NCI-H2196 treated with DMSO at 0.1 percent for 48 hours (cell line): Measurements from ENCODE around the gene RALGDS.
"Not testable (repeated sequence)": the region's sequence is repeated elsewhere in the genome, so short reads cannot be mapped to it uniquely, and the experiment has no call there.

Experiments
- DNase-seq: peaks from one replicate; lab custom pipeline; 2025; ENCODE audit not compliant: unreplicated experiment; lab: John Stamatoyannopoulos, UW

Gene RALGDS

DNA sequence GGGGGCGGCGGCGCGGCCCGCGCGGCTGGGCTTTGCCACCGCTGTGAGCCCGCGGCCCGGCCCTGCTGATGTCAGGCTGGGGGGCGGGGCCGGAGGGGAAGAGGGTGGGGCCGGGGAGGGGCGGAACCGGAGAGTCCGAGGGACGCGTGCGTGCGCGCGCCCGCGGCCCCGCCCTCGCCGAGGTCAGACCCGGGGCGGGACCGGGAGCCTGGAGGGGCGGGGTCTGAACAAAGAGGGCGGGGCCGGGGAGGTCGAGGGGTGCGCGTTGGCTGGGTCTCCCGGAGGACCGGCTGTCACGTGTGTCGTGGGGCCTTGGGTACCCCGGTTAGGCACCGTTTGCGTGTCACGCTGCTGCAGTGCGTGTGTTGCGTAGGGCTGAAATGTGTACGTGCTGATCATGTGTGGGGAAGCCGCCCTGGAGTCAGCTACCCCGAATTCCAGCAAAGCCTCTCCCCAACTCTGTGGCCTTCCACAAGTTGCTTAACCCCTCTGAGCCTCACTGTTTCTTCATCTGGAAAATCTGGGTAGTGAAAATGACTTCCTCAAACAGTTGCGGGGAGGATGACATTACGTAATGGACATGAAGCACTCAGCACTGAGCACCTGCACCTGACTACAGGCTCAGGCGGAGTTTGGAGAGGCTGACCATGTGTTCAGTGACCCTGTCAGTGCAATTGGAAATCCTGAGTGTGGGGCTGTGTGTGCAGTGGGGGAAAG is at the start of gene RALGDS:
TSS of gene RALGDS (minus strand) at position 43 of the 717 bp plus-strand sequence. CDS start 86 bp downstream, outside the sequence.
- DNase-seq, result peak; percentile 61

DNA sequence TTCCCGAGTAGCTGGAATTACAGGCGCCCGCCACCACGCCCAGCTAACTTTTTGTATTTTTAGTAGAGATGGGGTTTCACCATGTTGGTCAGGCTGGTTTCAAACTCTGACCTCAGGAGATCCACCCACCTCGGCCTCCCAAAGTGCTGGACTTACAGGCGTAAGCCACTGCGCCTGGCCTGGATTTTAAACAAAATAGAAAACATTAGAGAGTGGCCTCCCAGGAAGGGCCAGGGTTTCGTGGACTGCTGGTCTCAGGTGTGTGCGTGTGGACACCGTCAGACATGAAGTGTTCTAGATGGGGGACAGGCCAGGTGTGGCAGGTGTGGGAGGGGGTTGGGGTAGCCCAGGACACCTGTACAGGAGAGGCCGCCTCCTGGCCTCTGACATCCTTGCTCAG is 49.7 kb upstream of the RALGDS start:
- DNase-seq, result no peak

DNA sequence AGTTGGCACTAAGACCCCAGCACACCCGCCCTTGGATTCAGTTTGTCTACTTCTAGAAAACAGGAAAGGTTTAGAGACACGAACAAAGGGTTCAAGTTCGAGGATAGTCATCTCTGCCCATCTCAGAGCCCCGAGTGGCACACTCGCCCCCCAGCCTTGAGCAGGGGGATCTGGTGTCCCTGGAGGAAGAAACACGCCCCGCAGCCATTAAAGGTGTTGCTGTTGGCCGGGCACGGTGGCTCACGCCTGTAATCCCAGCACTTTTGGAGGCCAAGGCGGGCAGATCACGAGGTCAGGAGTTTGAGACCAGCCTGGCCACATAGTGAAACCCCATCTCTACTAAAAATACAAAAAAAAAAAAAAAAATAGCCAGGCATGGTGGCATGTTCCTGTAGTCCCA is 48.6 kb upstream of the RALGDS start:
- DNase-seq, result not testable (repeated sequence)

GRCh38 chr9:133169102-133169501 is 48.1 kb upstream of the RALGDS start:
- DNase-seq, result no peak

- DNase-seq, result no peak
Observed at GRCh38 chr9:133168432-133168831, 47.4 kb upstream of the RALGDS start.

- no peak for DNase-seq
Observed at GRCh38 chr9:133167769-133168168, 46.7 kb upstream of the RALGDS start.

- DNase-seq, result no peak
Observed at GRCh38 chr9:133167096-133167730, 46.2 kb upstream of the RALGDS start.

GRCh38 chr9:133166392-133166791 is 45.4 kb upstream of the RALGDS start:
- no peak for DNase-seq

- no peak for DNase-seq
Observed at GRCh38 chr9:133165452-133165730, 44.4 kb upstream of the RALGDS start.

DNA sequence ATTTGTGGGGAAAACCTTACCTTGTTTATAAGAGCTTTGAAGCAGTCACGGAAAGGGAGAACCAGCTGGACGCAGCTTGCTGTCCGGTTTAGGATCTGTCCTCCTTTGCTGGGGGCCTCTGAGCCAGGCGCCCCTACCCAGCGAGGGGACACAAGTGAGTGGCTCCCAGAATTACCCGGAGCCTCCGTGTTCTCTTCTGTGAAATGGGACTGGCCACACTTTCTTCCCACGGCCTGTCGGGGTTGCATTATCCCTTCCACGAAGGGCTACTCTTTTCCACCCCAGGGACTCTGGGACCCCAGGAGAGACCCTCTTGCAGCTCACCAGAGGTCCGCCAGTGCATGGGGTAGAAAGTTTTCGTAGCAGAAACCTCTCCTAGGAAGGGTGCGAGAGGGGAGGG is 43.2 kb upstream of the RALGDS start:
- no peak for DNase-seq

GRCh38 chr9:133163504-133164172 is 42.6 kb upstream of the RALGDS start, which contains the start of gene GBGT1:
Gene GBGT1, minus strand, starts transcription at chr9:133163914. Its CDS starts 1,502 bp downstream, at chr9:133162412.
- DNase-seq, result no peak

- DNase-seq, result no peak
Observed at GRCh38 chr9:133162861-133163503, 41.9 kb upstream of the RALGDS start.

GRCh38 chr9:133161547-133161950 is 40.5 kb upstream of the RALGDS start:
- no peak for DNase-seq

GRCh38 chr9:133160742-133161546 is 39.9 kb upstream of the RALGDS start:
- DNase-seq, result peak; percentile 10

- no peak for DNase-seq
Observed at GRCh38 chr9:133158695-133159094, 37.7 kb upstream of the RALGDS start.

GRCh38 chr9:133155156-133155555 is 34.1 kb upstream of the RALGDS start:
- DNase-seq, result no peak

DNA sequence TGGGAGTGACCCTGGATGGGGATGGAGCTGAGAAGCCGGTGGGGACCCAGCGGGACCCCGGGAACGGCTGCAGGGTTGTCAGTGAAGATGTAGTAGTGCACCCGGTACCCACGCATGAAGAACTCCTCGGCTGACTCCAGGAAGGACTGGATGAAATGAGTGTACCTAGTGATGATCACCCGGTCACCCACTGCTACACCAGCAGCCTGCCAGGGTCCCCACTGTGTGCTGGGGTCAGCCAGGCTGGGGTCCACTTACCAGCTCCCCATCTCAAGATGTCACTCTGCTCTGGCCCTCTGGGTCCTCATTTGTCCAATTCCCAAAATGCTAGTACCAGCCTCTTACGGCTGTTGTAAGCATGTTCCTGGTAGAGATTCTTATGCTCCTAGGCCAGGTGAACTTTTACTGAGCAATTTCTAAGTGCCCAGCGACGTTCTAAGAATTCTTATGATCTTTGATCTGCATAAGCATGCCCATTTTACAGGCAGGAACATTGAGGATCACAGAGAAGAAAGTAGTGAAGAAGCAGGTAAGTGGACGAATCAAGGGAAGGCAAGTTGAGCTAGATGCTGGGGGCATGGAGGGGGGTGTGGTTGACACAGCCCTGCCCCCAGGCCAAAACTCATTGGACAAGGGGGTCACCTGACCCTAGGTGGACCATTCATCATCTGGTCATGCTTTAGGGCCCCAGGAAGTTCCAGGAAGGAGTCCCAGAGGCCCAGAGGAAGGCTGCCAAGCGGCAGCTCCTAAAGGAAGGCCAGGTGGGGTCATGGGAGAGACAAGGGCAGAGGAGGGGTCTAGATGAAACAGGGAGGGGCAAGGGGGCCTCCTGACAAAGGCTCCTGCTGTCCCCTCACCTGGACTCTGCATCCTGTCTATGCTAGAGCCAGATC is 33.3 kb upstream of the RALGDS start:
- DNase-seq, result no peak

- DNase-seq, result no peak
Observed at GRCh38 chr9:133153227-133154096, 32.4 kb upstream of the RALGDS start.
